NCI-H526 treated with DMSO at 0.1 percent for 48 hours (cell line): ENCODE measurements around the gene OR2L13.
"Not testable (repeated sequence)": the region's sequence is repeated elsewhere in the genome, so short reads cannot be mapped to it uniquely, and the experiment has no call there.

Experiments
- DNase-seq: peaks from one replicate; lab custom pipeline; 2025; lab: John Stamatoyannopoulos, UW

OR2L13 gene

GRCh38 chr1:248094884-248095283 lies at the start of gene OR2L13:
OR2L13 (plus strand) TSS chr1:248095184; CDS start chr1:248099376, 4,192 bp downstream.
- DNase-seq: no peak

GRCh38 chr1:248045209-248045608 lies 49.8 kb upstream of the OR2L13 start:
- DNase-seq: no peak

- DNase-seq: no peak
Observed at GRCh38 chr1:248046536-248046935, 48.4 kb upstream of the OR2L13 start, which contains the start of gene OR2L3. OR2L3 (plus strand) TSS chr1:248046836; CDS start chr1:248060682, 13,846 bp downstream.

- DNase-seq: no peak
Observed at GRCh38 chr1:248047008-248047407, 48.0 kb upstream of the OR2L13 start.

- no peak for DNase-seq
Observed at GRCh38 chr1:248054671-248055070, 40.3 kb upstream of the OR2L13 start.

- DNase-seq: no peak
Observed at GRCh38 chr1:248055261-248055660, 39.7 kb upstream of the OR2L13 start.

GRCh38 chr1:248065071-248065470 lies 29.9 kb upstream of the OR2L13 start:
- DNase-seq: no peak

- no peak for DNase-seq
Observed at GRCh38 chr1:248065604-248066003, 29.4 kb upstream of the OR2L13 start.

GRCh38 chr1:248083864-248084263 lies 11.1 kb upstream of the OR2L13 start:
- DNase-seq: not testable (repeated sequence)

- DNase-seq: no peak
Observed at GRCh38 chr1:248098529-248098928, 3.5 kb downstream of the OR2L13 start.

GRCh38 chr1:248102847-248103246 lies 7.9 kb downstream of the OR2L13 start:
- DNase-seq: no peak

- no peak for DNase-seq
Observed at GRCh38 chr1:248111157-248111556, 16.2 kb downstream of the OR2L13 start.

- DNase-seq: no peak
Observed at GRCh38 chr1:248114890-248115289, 19.9 kb downstream of the OR2L13 start.

GRCh38 chr1:248127653-248128052 lies 32.7 kb downstream of the OR2L13 start:
- DNase-seq: no peak

GRCh38 chr1:248136811-248137210 lies 41.8 kb downstream of the OR2L13 start:
- DNase-seq: no peak

GRCh38 chr1:248140846-248141245 lies 45.9 kb downstream of the OR2L13 start:
- DNase-seq: no peak

GRCh38 chr1:248143311-248143710 lies 48.3 kb downstream of the OR2L13 start:
- DNase-seq: no peak

- DNase-seq: no peak
Observed at GRCh38 chr1:248144513-248145198, 49.7 kb downstream of the OR2L13 start, which contains the start of gene OR2M5. OR2M5 (plus strand) TSS chr1:248145148; CDS start chr1:248145148, 0 bp downstream.
